AG04450 (cell line): ENCODE results near the gene YBX3. TPM values are rescaled to one million over a fixed set of nuclear protein-coding genes. Genes with fewer than 3 reads are reported as not detected.

ENCODE experiments used
- CTCF ChIA-PET: fragments of 300-600, 350-600 bp; formaldehyde crosslinking; extraction: SDS; loops from one replicate; lab custom pipeline; 2022; ENCODE audit warnings: antibody characterized with exemption, inconsistent platforms; lab: Charles Lee
- POLR2A ChIA-PET: fragments of 350-600 bp; formaldehyde crosslinking; extraction: SDS; loops from one replicate; lab custom pipeline; 2021; ENCODE audit warnings: antibody characterized with exemption, inconsistent platforms; lab: Yijun Ruan, JAX
- DNase-seq: peaks from one replicate; pipeline ENCODE4 v3.0.0-alpha.2; 2011; ENCODE audit warnings: low read depth, low spot score
- H3K27ac ChIP-seq: one replicate; pipeline ENCODE4 v1.5.1; 2012; ENCODE audit warnings: low read depth, low read length, control low read depth
- H3K27me3 ChIP-seq: one replicate; pipeline ENCODE4 v1.6.0; 2012; ENCODE audit warnings: low read length; ENCODE audit not compliant: control insufficient read depth, insufficient read depth
- H3K4me3 ChIP-seq: 2 replicates; pipeline ENCODE4 v1.5.1; 2011; ENCODE audit warnings: mild to moderate bottlenecking, low read depth, low read length, control low read depth
- H3K9me3 ChIP-seq: 2 replicates; pipeline ENCODE4 v1.5.1; 2012; ENCODE audit warnings: low read length; ENCODE audit not compliant: control insufficient read depth, insufficient read depth
- CTCF ChIP-seq: IDR thresholded peaks from 2 replicates; pipeline ENCODE4 v1.5.1; 2011; ENCODE audit warnings: low read depth, low read length, control low read depth, inconsistent platforms
- polyA plus RNA-seq: library from polyadenylated mRNA; depleted of rRNA; stranded (reverse); fragments of >200 nt; gene quantifications from 2 replicates; pipeline ENCODE4 v1.2.3, GENCODE V29; 2011

The YBX3 gene
- polyA plus RNA-seq, 1 experiment: 95.6 TPM

- H3K9me3 ChIP-seq: no peaks in the 10 kb centered on the region
- no peak overlapping the region for H3K4me3 ChIP-seq
- DNase-seq: no peak
- ChIA-PET CTCF (interaction anchor here (0.5 to 1.5 kb wide), 3 partner anchors 31 to 469 kb away, joined by 3 to 4 read pairs (median 4); no protein-coding TSS in a partner anchor), POLR2A (no interaction called here)
- no peak overlapping the region for H3K27ac ChIP-seq
- H3K27me3 ChIP-seq: no peaks in the 10 kb centered on the region
- TF ChIP-seq CTCF: no peak
Measured at GRCh38 chr12:10705655-10706054, 17.5 kb downstream of the YBX3 start.

- TF ChIP-seq CTCF: no peak
- DNase-seq: no peak
- no peak overlapping the region for H3K27ac ChIP-seq
- no peak overlapping the region for H3K4me3 ChIP-seq
- H3K27me3 ChIP-seq: no peaks in the 10 kb centered on the region
- H3K9me3 ChIP-seq: no peaks in the 10 kb centered on the region
- ChIA-PET CTCF (interaction anchor here (3.8 kb wide), 1 partner anchor 48 kb away, joined by 10 read pairs; no protein-coding TSS in a partner anchor), POLR2A (no interaction called here)
Measured at GRCh38 chr12:10701843-10702242, 21.3 kb downstream of the YBX3 start.

GRCh38 chr12:10701131-10701681 lies 21.9 kb downstream of the YBX3 start:
- no peaks in the 10 kb centered on the region for H3K9me3 ChIP-seq
- no peak overlapping the region for H3K27ac ChIP-seq
- ChIA-PET CTCF (interaction anchor here (1.3 to 3.8 kb wide), 2 partner anchors 49 to 465 kb away, joined by 4 to 10 read pairs; no protein-coding TSS in a partner anchor), POLR2A (no interaction called here)
- no peak overlapping the region for H3K4me3 ChIP-seq
- no peak for DNase-seq
- no peaks in the 10 kb centered on the region for H3K27me3 ChIP-seq
- TF ChIP-seq CTCF: no peak

GRCh38 chr12:10700581-10700980 lies 22.5 kb downstream of the YBX3 start:
- CTCF ChIA-PET: interaction anchor here (1.3 to 3.8 kb wide), 2 partner anchors 49 to 464 kb away, joined by 4 to 10 read pairs; no protein-coding TSS in a partner anchor
- POLR2A ChIA-PET: no interaction called here
- no peak overlapping the region for H3K27ac ChIP-seq
- H3K9me3 ChIP-seq: no peaks in the 10 kb centered on the region
- TF ChIP-seq CTCF: no peak
- no peak overlapping the region for H3K4me3 ChIP-seq
- no peaks in the 10 kb centered on the region for H3K27me3 ChIP-seq
- DNase-seq: no peak

- Histone ChIP-seq H3K9me3 (no peaks in the 10 kb centered on the region), H3K27ac (no peak overlapping the region), H3K4me3 (no peak overlapping the region), H3K27me3 (no peaks in the 10 kb centered on the region)
- no peak for TF ChIP-seq CTCF
- no peak for DNase-seq
- ChIA-PET POLR2A (no interaction called here), CTCF (interaction anchor here (0.9 to 2.4 kb wide), 4 partner anchors 12 to 52 kb away, joined by 3 to 12 read pairs (median 4); no protein-coding TSS in a partner anchor)
Measured at GRCh38 chr12:10697862-10698261, 25.3 kb downstream of the YBX3 start.
